GM12891 (cell line): ENCODE data around the gene AP4M1.

Source experiments
- PAX5 ChIP-seq: IDR thresholded peaks from 2 replicates; pipeline ENCODE4 v1.6.1; 2011; ENCODE audit warnings: low read length, moderate library complexity, mild to moderate bottlenecking; ENCODE audit not compliant: insufficient read depth, severe bottlenecking
- POLR2A ChIP-seq: IDR thresholded peaks from 2 replicates; pipeline ENCODE4 v1.6.1; 2011; ENCODE audit warnings: low read depth, low read length, control low read depth
- POLR2AphosphoS5 ChIP-seq: IDR thresholded peaks from 2 replicates; pipeline ENCODE4 v1.6.1; 2011; ENCODE audit warnings: low read depth, low read length, control low read depth
- POU2F2 ChIP-seq: IDR thresholded peaks from 2 replicates; pipeline ENCODE4 v1.6.1; 2011; ENCODE audit warnings: low read depth, mild to moderate bottlenecking, control low read depth, low read length, moderate library complexity
- TAF1 ChIP-seq: IDR thresholded peaks from 2 replicates; pipeline ENCODE4 v1.6.1; 2011; ENCODE audit warnings: low read depth, low read length, control low read depth

DNA sequence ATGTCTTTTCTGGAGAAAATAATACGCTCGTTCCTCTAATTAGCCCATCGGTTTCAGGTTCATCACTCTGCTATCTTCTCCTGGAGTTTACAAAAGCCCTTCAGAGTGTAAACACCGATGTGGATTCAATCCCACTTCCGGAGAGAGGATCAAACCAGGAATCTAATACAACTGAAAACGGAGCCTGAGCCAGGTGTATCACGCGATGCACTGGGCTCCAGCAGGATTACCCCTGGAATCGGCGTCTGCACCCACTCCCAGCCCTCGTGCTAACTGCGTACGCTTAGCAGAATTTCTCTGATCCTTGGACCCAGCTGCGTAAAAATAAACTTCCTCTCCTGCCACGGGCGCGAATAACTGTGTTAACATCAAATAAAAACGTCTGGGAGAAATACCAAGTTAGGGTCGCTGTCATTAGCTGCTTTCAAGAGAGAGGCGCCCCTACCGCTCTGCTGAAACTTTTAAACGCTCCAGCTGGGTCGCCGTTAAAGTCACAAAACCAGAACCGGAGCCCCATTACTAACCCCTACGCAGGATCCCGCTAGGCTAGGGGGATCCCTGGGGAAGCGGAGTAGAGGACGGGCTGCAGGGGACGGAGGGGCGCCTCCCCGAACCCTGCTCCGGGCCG is 20.4 kb upstream of the AP4M1 start:
- TF ChIP-seq POLR2A (no peak), TAF1 (no peak), PAX5 (no peak), POLR2AphosphoS5 (no peak), POU2F2 (no peak)
